ENCODE results near the gene SLC31A1.
"Not testable (repeated sequence)": the region's sequence is repeated elsewhere in the genome, so short reads cannot be mapped to it uniquely, and the experiment has no call there.

The SLC31A1 gene

GRCh38 chr9:113267911-113268566, 46.7 kb downstream of the SLC31A1 start:
- no peak for FAIRE-seq

- FAIRE-seq: no peak
Observed at GRCh38 chr9:113269355-113269754, 48.0 kb downstream of the SLC31A1 start.

DNA sequence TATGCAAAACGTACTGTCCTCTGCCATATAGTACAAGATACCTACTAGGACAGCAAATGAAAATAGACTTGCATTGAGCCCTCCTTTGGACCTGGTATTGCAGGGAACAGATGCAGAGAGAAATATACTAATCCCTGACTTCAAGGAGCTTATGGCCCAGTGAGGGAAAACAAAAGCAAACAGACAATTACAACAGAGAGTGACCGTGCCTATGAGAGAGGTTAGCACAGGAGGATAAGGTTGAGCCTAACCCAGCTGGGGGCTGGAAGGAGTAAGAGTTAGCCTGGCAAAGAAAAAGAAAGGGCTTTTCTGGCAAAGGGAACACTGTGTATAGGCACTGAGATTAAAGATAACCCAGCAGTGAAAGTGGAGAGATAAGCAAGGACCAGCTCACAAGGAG, 48.5 kb downstream of the SLC31A1 start:
- FAIRE-seq: no peak

DNA sequence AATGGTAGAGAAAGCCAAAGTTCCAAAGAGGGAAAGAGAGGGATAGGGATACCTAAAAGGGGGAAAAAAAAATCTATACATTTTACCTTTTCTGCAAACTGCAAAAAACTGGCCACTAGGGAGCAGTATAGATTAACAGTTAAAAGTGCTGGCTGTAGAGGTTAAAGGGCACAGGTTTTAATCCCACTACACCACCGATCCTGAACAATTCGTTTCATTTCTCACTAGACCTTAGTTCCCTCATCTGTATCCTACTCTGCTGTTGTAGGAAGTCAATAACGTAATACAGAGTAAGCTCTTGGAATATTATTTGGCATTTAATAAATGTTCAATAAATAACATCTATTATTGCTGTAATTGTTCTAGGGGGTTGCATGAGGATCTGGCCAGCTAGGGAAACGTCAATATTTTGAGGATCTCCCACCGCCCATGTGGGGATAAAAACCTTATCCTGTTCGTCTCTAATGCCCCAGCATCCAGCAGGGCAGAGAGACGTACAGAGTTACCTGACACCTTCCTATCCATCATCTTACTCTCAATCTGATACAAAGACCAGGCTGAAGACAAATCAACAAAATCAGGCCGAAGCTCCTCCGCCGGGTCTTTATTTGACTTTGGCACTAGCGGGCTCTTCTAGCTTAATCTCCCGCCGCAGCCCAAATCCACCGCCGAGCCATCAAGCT, 53.3 kb downstream of the SLC31A1 start:
- FAIRE-seq: peak; percentile 88

DNA sequence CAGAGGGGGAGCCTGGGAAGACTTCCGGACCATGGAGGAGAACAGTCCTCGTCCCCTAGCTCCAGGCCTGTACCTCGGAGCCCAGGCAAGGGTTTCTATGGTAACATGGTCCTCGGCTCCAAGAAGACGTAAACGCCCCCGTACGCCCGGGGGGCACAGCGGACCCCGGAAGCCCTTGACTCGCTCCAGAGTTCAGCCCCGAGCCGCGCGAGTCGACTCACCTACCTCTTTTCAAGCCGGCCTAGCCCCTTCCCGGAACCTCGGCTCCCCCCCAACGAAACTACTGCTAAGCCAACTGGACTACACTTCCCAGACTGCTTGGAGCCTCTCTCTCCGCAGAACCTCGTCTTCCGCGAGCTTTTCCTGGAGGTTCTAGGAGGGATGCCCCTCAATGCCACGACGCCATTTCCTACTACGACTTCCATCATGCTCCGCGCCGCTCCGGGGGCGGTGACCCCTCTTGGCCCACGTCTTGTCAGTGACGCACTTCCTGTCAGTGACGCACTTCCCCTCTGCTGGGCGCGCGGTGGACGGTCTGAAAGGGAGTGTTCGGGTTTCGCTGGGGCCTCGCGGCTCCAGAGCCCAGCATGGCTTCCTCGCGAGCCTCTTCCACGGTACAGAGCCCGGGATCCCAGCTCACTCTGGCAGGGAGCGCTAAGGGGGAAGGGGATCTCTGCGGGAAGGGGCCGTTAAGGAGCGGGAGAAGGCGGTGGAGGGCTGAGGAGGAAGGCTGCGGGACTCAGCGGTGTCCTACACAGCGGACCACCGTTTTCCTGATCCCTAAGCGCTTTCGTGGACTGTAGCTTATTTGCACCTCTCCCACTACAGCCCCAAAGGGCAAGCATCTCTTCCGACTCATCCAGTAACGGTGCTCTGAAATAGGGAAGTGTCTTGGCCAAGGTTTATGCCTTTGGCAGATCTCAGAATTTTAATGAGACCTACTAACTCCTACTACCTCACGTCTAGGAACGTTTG, 54.1 kb downstream of the SLC31A1 start, which contains the start of the genes CDC26 and PRPF4:
TSS of gene CDC26 (minus strand) at position 416 of the 975 bp plus-strand sequence. CDS start 3,065 bp downstream, outside the sequence.
TSS of gene PRPF4 (plus strand) at position 502 of the 975 bp plus-strand sequence. CDS start at position 588, 86 bp downstream.
- FAIRE-seq: peak; percentile 97

- FAIRE-seq: no peak
Observed at GRCh38 chr9:113278840-113279239, 57.5 kb downstream of the SLC31A1 start.

GRCh38 chr9:113281356-113281755, 60.0 kb downstream of the SLC31A1 start:
- no peak for FAIRE-seq

DNA sequence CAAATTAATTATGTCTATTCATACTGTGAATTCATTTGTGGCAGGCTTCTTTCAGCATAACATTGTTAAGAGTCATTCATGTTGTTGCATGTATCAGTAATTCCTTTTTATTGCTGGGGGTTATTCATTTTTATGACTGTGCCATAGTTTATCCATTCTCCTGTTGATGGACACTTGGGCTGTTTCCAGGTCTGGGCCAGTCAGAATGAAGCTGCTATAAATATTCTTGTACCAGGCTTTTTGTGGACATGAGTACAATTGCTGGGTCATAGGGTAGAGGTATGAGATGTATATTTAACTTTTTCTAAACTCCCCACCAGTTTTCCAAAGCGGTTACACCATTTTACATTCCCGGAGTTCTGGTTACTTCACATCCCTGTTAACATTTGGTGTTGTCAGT, 67.7 kb downstream of the SLC31A1 start:
- no peak for FAIRE-seq

- FAIRE-seq: no peak
Observed at GRCh38 chr9:113290052-113290607, 68.8 kb downstream of the SLC31A1 start.

DNA sequence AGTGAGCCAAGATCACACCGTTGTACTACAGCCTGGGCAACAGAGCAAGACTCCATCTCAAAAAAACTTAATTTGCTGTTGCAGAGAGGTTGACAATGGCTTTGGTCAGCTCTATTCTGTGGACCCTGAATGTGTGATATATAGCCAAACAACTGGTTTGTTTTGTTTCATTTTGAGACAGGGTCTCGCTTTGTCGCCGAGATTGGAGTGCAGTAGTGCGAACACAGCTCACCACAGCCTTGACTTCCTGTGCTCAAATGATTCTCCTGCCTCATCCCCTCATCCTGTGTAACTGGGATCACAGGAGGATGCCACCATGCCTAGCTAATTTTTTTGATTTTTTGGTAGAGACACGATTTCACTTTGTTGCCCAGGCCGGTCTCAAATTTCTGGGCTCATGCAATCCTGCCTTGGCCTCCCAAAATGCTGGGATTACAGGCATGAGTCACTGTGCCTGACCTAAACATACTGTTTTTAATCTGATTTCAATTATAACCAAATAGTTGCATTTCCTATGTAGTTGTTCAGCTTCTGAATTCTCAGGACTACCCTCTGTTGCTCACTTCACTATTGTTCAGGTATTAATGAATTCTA, 72.0 kb downstream of the SLC31A1 start:
- FAIRE-seq: no peak

GRCh38 chr9:113296247-113296646, 74.9 kb downstream of the SLC31A1 start:
- not testable (repeated sequence) for FAIRE-seq

DNA sequence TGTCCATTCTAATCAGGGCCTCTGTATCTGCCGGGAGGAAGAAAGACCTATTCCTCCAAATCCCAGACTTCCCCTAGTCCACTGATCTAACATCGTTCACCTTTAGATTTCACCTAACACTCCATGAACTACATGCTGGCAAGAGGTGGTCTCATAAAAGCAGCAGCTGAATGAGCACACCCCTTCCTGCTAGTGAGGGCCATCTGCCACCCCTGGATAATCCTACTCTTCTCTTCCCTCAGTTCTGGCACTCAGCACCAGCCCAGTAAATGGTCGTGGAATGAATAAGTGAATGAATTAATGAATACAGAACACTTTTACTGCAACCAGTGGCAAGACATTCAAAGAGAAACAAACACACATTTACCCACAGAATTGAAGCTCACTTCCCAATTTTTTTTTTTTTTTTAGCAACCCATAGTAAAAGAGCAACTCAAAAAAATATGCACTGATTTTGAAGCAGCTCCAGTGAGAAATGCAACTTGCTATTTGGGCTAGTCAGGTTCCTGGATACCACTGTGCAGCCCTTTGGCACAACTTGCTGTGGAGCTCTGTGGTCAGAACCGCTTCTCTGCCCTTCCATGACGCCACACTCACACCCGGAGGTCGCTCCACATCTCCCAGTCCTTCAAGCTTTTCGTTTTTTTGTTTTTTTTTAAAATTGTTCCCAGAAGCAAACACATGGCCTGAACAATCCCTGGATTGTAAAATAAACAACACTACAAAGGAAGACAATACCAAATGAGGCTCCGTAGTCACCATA, 75.6 kb downstream of the SLC31A1 start:
- FAIRE-seq: no peak

- no peak for FAIRE-seq
Observed at GRCh38 chr9:113298311-113298710, 77.0 kb downstream of the SLC31A1 start.

- FAIRE-seq: no peak
Observed at GRCh38 chr9:113298924-113299770, 77.8 kb downstream of the SLC31A1 start.

DNA sequence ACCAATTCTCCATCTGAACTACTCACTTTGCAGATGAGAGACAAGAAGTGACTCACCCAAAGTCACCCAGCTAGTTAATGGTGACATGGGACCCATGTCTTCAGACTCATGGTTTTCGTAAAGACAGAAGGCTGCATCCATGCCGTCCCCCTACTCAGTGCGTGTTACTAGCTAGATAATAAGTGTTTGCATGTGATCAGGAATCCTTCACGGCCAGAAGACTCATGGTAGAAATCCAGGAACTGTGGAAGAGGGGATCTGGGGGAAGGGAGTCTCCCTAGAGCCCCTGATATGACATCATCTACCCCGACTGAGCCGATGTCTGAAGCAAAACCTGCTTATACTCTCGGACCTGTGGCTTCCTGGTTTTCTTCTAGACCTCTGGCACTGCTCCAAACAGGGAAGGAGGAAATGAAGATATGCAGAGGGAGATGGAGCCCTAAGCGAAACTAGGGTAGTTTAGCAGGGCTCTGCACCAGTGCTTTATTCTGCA, 78.5 kb downstream of the SLC31A1 start:
- no peak for FAIRE-seq

GRCh38 chr9:113301548-113301947, 80.2 kb downstream of the SLC31A1 start:
- no peak for FAIRE-seq

DNA sequence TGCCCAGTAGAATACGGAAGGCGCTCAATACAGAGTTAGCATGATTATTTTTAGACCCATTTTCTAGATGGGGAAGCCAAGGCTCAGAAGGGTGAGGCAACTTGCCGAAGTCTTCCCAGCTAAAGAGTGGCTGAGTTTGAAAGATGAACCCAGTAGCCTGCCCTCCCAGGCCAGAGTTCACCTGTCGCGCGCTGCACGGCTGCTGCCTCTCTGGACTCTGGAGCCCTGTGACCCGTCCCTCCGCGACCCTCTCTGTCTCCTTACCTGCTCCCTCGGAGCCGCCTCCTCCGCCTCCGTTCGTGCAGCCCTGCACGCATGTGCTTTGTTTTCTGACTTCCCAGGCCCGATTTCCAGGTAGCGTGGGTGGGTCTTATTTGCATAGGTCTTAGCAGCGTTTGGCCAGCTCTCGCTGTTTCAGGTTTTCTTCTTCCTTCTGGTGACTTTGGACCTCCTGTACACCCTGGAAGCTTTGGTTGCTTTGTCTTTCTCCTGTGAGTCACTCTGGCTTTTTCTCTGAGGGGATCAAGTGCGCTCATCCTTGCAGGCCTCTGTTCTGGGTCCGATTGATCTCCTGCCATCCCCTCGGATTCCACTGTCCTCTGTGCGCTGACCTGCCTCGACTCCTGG, 81.6 kb downstream of the SLC31A1 start, which contains the start of gene RNF183:
TSS of gene RNF183 (minus strand) at position 585 of the 627 bp plus-strand sequence. CDS start 5,192 bp downstream, outside the sequence.
- FAIRE-seq: no peak

DNA sequence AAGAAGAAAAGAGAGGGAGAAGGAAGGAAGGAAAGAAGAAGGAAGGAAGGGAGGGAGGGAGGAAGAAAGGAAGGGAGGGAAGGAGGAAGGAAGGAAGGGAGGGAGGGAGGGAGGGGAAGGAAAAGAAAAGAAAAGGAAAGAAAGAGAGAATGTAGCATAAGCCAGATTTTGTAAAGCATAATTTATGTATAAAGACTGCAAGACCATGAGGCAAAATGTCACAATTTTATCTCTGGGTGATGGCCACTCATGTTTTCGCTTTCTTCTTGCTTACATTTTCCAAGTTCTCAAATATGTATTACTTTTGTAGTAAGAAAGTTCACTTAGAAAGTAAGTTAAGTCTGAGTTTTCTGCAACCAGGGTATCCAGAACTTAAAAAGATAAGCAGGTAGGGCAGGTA, 85.2 kb downstream of the SLC31A1 start:
- no peak for FAIRE-seq

- FAIRE-seq: no peak
Observed at GRCh38 chr9:113307396-113307975, 86.1 kb downstream of the SLC31A1 start.
